Stimulated activated CD4-positive, alpha-beta T cell treated with anti-CD3 and anti-CD28 coated beads, Interleukin-15, amount 100 ng/mL, for 1 hour (primary cell): ENCODE results near the gene IRX1.

Source experiments
- DNase-seq, 2 donors: peaks; one replicate each; pipeline ENCODE4 v3.0.0-alpha.2; 2020; ENCODE audit warnings: low read depth in 1 of 2, low spot score in 1 of 2

Gene IRX1

GRCh38 chr5:3650320-3650719 is 54.7 kb downstream of the IRX1 start:
- DNase-seq = no peak

- no peak for DNase-seq
Measured at GRCh38 chr5:3650868-3651267, 55.2 kb downstream of the IRX1 start.
